Thyroid gland (tissue), 4 donors: Measurements from ENCODE around the gene MACROD1.

ENCODE experiments used
- CTCF ChIP-seq, 6 experiments: fragments of 200-600 bp in 3 of 6; fragments of 450-650 bp in 3 of 6; sonication (generic) in 3 of 6; IDR thresholded peaks; one replicate each; pipeline ENCODE4 v1.5.1; 2016 to 2019; ENCODE audit warnings: antibody characterized with exemption in 6 of 6, mild to moderate bottlenecking in 2 of 6, inconsistent platforms in 1 of 6, moderate library complexity in 1 of 6
- POLR2A ChIP-seq, 2 donors: fragments of 450-650 bp; IDR thresholded peaks; one replicate each; pipeline ENCODE4 v1.6.1; 2017; ENCODE audit warnings: antibody characterized with exemption in 2 of 2, mild to moderate bottlenecking in 2 of 2, moderate library complexity in 1 of 2

DNA sequence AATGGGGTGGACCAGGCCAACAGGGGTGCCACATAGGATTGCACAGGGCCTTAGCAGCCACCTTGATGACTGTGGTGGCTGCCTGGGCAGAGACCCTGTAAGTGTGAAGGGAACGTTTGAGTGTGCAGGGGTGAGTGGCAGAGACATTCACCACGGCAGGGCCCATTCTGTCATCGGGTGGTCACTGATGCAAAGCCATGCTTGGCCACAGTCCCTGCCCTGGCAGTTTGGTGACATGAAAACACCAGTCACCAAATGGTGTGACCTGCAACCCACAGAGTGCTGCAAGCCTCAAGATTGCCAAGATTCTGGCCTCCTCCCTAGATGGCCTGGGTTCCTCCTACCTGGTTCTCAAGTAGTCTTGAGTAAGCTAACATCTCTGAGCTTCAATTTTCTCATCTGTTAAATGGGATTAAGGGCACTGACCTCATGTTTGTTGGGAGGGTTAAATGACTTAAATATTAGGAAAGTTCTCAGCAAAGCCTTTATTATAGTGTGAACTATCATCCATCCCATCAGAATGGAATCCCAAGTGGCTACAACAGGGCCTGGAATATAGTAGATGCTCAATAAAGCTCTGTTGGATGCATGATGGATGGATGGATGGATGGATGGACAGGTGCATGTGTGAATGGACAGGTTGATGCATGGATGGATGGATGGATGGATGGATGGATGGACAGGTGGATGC lies 53.0 kb downstream of the MACROD1 start:
- TF ChIP-seq CTCF (IDR thresholded peaks at IDR 0.05) (no peak), POLR2A (IDR thresholded peaks at IDR 0.05) (no peak)
